GM18519 (cell line): Measurements from ENCODE around the gene FBXO31.
"Not testable (repeated sequence)": the region's sequence is repeated elsewhere in the genome, so short reads cannot be mapped to it uniquely, and the experiment has no call there.

Source experiments
- ATAC-seq: cut with Tn5 transposase; IDR thresholded peaks from one replicate; pipeline ENCODE4 v1.9.1; 2021; ENCODE audit warnings: mild to moderate bottlenecking, moderate library complexity; ENCODE audit not compliant: unreplicated experiment, low FRiP score

The FBXO31 gene

DNA sequence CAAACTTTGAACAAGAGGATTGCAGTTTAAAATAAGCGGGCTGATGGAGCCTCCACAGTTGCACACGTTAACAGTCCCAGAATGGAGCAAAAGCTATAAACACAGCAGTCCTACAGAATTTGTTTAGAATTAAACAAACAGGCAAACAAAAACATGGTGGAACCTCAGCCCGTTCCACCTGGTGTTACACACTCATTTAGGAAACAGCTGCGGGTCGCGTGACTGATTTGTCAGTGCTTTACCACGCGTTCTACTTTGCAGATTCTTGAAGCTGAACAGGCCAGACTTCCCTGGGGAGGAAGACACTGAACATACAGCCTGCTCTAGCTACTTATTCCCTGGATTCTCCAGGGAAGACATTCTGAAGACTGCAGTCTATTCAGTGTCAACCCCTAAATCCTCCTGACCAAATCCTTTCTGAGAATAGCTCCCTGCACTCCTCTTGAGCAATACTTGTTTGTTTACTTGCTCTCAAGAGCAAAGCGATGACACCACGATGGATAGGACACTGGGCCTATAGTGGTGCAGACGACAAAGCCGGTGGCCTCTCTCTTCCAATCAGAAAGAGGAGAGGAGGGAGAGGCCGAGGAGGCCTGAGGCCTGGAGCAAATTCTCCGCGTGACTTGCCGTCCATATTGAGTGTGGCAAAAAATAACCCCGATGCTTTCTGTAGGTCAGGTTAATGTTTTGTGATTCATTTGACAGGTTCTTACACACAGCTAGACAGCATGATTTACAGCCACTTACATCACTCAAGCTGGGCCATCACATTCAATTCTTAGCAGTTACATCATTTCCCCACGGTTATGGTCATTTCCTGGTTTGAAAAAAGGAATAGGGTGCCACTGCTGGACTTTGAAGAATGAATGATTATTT, 4.6 kb upstream of the FBXO31 start:
- ATAC-seq = peak; percentile 37

DNA sequence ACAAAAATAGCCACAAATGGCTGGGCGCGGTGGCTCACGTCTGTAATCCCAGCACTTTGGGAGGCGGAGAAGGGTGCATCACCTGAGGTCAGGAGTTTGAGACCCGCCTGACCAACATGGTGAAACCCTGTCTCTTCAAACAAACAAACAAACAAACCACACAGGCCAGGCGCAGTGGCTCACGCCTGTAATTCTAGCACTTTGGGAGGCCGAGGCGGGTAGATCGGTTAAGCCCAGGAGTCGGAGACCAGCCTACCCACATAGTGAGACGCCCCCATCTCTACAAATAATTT, 1.2 kb upstream of the FBXO31 start:
- ATAC-seq = not testable (repeated sequence)

DNA sequence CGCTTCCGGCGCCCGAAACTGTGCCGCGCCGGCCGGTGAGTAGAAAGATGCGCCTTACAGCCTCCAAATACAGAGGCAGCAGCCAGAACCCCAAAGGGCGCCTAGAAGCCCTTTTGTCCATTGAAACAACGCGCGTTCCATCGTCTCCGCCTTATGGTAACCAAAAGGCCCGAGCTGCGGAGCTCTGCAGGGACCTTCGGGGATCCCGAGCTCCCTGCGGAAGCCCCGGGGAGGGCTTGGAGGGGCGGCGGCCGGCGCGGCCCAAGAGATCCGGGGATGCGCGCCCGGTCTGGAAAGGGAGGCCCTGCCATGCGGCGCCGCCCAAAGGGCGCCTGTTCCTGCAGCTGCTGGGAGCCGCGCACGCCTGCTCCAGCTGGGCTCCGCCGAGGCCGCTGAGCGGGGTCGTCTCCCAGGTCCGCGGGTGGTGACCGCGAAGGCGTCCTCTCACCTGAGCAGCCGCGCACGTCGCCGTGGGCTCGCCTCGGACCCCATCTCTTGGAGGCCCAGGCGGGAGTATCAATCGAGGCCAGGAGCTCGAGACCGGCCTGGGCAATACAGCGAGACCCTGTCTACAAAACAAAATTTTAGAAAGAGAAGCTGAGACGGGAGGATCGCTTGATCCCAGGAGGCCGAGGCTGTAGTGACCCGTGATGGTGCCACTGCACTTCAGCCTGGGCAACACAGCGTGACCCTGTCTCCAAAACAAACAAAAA, 742 bp upstream of the FBXO31 start:
- ATAC-seq = no peak

DNA sequence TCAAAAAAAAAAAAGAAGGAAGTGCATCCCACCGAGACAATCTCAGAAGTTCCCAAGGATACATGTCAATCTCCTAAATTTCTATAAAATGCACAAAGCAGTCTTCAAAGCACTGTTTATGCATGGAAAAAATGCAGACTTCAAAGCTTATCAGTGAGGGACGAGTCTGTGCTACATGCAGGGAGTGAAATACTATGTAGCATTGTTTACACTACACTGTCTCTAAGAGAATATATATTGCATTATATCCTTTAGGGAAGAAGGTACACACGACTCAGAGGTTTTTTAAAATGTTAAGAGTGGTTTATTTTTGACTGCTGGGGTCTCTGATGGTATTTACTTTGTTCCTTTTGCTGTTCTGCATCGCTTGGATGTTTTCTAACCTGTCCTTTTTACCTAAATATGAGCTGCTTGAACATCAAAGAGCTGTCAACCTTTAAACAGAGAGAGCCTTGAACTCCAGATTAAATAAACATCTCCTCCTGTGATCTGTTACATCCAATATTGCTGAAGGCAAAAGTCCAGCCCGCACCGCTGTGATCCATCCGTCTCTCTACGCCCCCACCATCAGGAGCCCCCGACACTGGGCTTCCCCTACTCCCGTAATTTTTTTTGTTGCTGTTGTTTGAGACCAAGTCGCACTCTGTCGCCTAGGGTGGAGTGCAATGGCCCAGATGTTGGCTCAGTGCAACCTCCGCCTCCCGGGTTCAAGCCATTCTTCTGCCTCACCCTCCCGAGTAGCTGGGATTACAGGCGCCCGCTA, 1.4 kb downstream of the FBXO31 start:
- ATAC-seq = no peak

DNA sequence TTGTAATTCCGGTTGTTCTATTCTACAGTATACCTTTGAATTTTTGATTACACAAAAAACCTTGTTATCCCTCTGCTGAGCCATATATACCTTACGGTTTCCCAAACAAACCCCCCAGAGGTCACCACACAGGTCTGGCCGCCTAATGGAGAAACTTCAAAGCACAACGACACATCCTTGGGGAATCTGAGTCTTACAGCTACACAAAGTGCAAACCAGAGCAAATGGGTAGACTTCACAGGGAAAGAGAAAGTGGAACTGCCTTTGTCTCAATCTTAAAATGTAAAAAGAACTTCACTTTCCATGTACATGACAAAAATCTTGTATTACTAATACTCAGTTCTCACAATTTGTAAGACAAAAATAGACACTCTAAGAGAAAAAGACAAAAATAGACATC, 2.7 kb downstream of the FBXO31 start:
- ATAC-seq = no peak

DNA sequence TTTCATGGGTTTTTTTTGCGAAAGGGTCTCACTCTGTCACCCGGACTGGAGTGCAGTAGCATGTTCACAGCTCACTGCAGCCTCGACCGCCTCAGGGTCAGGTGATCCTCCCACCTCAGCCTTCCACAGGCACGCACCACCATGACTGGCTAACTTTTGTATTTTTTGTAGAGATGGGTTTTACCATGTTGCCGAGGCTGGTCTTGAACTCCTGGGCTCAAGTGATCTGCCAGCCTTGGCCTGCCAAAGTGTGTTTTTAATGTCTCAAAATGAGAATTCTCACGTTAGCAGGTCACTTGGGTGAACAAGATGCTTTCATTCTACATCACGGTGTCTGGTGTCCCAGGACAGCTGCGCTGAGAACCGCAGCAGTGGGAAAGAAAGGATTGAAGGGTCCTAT, 3.2 kb downstream of the FBXO31 start:
- no peak for ATAC-seq

DNA sequence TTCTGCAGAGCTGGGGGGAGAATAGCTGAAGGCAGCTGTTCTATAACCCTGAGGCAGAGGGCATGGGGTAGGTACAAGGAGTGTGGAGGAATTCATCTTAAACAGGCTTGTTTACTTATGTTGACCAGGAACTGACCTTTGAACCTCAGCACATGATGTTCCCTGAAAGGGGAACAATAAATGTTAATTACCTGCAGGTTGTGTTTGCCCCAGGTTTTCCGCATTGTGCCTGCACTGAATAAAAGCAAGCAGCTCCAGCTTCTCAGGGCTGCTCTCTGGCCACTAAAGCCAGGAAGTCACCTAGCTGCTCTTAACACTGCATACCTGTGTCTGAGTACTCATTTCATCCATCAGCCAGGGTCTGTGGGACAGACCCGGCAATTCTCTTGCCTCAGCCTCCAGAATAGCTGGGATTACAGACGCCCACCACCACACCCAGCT, 4.2 kb downstream of the FBXO31 start:
- not testable (repeated sequence) for ATAC-seq

DNA sequence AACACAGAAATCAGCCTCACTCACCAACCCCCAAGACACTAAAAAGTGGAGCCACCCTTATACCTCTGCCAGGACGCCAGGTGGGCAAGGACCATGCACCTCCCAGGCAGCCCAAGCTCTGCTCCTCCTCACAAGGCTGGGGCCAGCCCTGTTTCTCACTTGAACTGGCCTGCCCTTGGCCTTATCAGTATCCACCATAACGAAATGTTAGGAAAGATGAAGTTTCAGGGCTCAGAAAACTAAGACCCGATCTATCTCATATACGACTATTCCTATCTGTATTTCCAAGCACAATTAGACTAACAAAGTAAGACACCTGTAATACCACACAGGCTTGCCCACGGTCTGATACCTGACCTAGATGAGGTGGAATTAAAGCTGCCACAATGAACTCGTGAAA, 6.9 kb downstream of the FBXO31 start:
- ATAC-seq = no peak

DNA sequence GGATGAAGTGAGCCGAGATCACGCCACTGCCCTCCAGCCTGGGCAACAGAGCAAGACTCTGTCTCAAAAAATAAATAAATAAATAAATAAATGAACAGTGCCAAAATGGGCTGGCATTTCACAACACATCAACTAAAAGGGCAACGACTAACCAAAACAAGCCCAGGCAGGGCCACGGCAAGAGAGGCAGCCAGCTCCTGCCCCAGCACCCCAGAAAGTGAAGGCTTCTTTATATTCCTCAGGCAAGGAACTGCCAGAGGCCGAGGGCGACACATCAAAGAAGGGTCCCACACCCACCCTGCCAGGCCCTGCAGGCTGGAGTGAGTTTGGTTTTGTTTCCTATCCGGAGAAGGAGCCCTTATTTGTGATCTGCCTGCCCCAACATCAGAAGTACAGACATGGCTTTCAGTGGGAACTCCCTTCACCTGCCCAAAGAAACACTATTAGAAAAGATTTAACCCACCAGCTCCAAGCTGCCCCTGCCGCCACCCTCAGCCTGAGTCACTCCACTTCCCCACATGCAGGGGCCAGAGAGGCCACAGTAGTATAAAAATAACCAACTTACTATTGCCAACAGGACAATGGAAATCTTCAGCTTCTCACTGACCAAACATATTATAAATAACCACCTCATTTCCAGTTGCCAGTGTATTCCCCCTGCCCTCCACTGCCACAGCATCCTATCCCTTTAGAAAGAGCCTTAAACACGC, 8.0 kb downstream of the FBXO31 start:
- ATAC-seq = no peak

DNA sequence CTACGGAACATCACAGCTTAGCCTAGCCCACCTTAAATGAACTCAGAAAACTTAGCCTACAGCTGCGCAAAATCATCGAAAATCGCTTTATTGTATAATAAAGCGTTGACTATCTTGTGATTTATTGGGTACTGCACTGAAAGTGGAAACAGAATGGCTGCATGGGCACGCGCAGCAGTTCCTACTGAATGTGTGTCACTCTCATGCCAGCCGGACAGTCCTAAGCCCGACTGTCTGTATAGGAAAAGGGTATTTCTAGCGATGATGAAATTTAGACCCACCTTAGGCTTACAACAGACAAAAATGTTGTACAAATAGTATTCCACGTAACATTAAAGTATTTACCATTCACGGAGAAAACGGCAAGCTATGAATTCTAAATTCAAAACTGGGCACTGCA, 9.3 kb downstream of the FBXO31 start:
- ATAC-seq = no peak

DNA sequence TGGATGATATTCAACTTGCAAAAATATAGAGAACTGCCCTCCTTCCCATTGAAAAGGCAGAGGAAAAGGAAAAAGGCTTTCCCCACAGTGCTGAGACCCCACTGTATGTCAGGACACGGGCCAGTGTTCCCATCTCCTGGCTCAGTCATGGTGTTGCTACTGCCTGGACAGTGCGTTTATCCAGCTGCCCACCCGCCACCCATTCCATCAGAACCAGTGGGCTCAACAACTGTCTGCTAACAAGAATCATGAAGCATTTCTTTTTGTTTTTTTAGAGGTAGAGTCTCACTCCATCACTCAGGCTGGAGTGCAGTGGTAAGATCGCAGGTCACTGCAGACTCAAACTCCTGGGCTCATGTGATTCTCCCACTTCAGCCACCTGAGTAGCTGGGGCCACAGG, 11.3 kb downstream of the FBXO31 start:
- ATAC-seq = no peak

DNA sequence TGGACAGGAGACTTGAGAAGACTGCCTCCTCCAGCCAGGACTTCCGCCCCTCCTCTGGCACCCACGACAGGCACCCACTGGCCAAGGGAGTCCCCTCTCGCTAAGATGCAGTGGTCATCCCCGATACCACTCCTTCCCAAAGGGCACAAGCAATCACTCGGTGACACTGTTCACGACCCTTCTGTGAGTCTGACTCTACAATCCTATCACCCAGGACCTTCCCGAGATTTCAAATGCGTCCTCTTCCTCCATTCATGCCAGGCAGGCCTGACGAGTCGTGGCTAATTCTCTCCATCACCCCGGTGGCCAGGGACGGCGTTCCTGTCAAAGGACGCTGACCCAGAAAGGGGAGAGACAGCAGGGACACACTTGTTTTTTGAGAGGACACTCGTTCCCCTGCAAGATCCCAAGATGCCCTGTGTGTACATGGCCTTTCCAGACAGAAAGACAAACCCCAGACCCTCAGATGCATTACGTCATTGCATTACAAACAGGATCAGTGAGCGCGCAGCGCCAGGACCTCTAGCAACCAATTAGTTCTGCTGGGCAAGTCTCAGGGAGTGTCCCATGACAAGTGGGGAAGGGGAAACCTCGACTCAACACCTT, 12.2 kb downstream of the FBXO31 start:
- ATAC-seq = no peak

DNA sequence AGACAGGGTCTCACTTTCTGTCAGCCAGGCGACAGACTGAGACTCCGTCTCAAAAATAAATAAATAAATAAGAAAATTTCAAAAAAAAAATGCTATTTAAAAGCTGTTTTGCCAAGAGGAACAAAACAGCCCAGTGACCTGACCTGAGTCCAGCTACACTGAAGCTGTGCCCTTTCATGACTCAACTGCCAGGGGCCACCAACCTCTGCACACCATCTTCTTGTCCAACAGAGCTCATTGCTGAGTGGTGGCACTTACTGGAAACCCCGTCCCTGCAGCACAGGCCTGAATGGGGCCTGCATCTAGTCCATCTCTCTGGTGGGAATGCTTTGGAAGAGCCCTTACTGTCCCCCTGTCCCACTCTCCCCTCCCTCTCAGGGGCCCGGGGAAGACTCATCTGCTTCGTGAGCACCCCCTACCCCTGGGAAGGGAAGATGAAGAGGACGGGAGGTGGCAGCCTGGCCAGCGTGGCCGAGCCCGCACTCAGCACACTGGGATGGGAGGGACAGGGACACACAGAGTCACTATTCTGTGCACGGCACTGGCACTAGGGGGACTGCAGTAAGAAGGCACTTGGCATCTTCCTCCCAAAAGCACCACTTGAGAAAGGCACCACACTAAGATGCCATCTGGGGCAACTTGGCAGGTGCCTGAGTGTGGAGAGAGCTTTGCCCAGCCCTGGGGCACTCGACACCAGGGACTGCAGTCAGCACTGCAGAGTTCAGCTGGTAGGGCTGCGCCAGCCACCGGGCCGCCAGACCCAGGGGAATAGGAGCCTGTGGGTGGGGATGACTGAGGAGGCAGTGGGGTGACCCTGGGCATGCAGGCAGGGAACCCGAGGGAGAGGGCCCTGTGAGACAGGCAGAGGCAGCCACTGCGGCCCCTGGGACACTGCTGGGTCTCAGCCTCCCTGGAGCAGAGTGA, 13.5 kb downstream of the FBXO31 start:
- no peak for ATAC-seq

DNA sequence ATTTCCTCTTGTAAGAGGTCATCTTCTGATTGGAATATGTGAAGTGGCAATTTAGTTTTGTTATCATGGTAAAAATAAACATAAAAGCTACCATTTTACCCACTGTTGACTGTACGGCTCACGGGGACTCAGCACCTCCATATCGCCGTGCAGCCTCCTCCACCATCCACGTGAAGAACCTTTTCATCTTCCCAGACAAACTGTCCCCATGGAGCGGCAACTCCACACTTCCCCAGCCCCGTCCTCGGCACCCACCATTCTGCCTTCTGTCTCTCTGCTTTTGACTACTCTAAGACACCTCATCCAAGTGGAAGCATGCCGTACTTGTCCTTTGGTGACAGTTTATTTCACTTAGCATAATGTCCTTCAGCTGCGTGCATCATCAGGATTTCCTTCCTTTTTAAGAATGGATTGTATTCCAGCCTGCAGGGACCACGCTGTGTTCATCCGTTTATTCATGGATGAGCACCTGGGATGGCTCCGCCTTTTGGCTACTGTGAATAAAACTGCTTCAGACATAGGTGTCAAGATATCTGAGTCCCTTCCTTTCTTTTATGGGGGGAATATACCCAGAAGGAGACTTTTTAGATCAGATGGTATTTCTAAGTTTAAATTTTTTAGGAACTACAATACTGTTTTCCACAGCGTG, 14.3 kb downstream of the FBXO31 start:
- no peak for ATAC-seq

DNA sequence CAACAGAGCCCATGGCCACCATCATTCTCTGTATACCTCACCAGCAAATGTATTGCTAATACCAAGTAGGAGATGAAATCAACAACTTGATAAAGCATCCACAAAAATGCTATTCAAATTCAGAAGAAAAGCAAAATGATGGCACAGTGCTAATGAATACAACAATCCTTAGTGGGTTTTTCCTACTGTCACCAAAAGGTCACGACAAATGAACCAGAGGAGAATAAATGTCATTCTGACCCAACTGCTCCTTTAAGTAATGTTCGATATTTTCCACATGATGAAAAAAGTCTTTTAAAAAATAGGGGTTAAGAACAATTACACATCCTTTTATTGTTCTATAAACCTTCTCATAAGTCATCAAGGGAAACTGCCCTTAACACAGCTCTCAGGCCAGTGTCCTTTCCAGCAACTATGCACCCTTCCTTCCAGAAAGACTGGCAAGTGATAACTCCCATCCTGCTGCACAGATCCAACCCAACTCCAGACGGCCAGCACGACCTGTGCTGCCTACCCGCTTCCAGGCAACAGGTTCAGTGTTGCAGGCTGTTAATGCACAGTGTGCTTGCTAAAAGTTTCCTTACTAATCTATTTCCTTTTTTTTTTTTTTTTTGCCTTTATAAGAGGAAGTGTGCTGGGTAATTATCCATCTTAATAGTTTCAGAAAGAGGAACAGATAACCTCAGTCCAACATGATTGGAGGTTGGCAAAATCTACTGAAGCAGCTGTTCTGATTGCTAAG, 15.4 kb downstream of the FBXO31 start:
- ATAC-seq = no peak

DNA sequence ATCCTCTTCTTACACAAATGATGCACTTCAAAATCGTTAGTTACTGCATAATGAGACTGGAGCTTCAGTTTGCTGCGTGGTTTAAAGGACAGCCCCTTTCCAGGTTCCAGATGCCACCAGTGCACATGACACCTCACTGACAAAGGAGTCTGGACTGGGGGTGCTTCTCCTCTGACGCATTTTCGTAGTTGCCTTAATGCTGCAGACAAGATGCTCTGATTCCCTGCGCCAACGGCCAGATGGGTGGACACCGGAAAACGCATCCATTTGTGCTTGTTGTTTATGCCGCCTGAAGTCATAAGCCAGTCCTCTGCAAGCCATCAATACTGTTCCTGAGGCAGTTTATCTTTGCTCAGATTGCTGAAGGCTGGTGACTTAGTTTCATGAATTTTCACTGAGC, 16.0 kb downstream of the FBXO31 start:
- no peak for ATAC-seq

DNA sequence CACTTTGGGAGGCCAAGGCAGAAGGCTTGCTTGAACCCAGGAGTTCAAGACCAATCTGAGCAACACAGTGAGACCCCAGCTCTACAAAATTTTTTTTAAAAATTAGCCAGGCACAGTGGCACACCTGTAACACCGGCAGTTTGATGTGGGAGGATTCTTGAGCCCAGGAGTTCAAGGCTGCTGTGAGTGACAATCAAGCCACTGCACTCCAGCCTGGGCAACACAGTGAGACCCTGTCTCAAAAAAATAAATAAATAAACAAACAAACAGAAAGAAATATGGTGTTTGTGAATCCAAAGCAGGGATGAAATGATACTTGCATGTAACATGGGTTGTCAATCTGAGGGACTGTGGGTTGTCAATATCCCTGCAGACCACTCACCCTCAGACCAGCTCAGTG, 16.6 kb downstream of the FBXO31 start:
- ATAC-seq = no peak

DNA sequence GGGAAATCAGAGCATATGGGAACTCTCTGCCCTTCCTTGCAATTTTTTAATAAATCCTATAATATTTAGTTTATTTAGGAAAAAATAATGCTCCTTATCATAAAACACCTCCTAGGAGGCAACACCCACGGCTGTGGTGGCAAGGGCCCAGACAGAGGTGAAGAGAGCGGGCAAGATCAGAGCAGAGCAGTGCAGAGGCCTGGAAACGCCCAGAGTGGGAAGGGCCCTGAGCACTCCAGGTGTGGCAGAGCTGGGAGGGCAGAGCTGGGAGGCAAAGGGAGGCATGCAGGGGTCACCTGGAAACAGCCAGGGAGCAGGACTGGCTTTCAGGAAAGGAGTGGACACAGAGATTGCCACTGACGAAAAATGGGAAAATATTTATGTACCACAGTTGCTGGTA, 17.3 kb downstream of the FBXO31 start:
- no peak for ATAC-seq
